ENCODE results near the gene NELFCD. TPM values are rescaled to one million over a fixed set of nuclear protein-coding genes. Genes with fewer than 3 reads are reported as not detected.

The NELFCD gene
- total RNA-seq, 2 experiments from 2014 or later: 95.7 to 97.0 TPM

- Mint-ChIP-seq H3K4me1 (ENCODE audit: low read depth) (peaks cover 41% of the 10 kb centered on the region), H3K36me3 (ENCODE audit: low read depth) (peaks cover 69% of the 10 kb centered on the region), H3K27ac (no peak overlapping the region), H3K4me3 (no peak overlapping the region), H3K27me3 (no peaks in the 10 kb centered on the region), H3K9me3 (no peaks in the 10 kb centered on the region)
- Histone ChIP-seq H3K4me1 (ENCODE audit: insufficient read depth, low read length) (peaks cover 16% of the 10 kb centered on the region), H3K36me3 (ENCODE audit: insufficient read depth, low read length) (peaks cover 65% of the 10 kb centered on the region), H3K4me3 (ENCODE audit: low read length) (no peak overlapping the region), H3K27ac (ENCODE audit: low read depth in 1 of 2, low read length in 2 of 2) (no peak overlapping the region), H3K9me3 (ENCODE audit: control insufficient read depth in 1 of 2, insufficient read depth in 1 of 2, low read length in 2 of 2) (no peaks in the 10 kb centered on the region), H3K27me3 (ENCODE audit: control insufficient read depth in 1 of 2, insufficient read depth in 2 of 2, low read length in 2 of 2) (no peaks in the 10 kb centered on the region)
- DNase-seq (no peak), ATAC-seq (ENCODE audit: poor library complexity) (no peak)
- CTCF ChIA-PET: no interaction called here
- POLR2A ChIA-PET: interaction anchor here (1.3 kb wide), 1 partner anchor 9 kb away, joined by 4 read pairs; no protein-coding TSS in a partner anchor
- intact Hi-C loops (cut with DNase I, micrococcal nuclease): no loop called here
- TF ChIP-seq CTCF (IDR thresholded peaks at IDR 0.05): no peak
Observed at GRCh38 chr20:59024111-59024530, 43.1 kb downstream of the NELFCD start.

- H3K27ac ChIP-seq (ENCODE audit: low read depth in 1 of 2, low read length in 2 of 2): no peak overlapping the region
- H3K4me1 ChIP-seq (ENCODE audit: insufficient read depth, low read length): peaks cover 16% of the 10 kb centered on the region
- Mint-ChIP-seq H3K36me3 (ENCODE audit: low read depth) (peaks cover 79% of the 10 kb centered on the region), H3K27me3 (no peaks in the 10 kb centered on the region), H3K4me1 (ENCODE audit: low read depth) (peaks cover 50% of the 10 kb centered on the region), H3K27ac (no peak overlapping the region), H3K4me3 (no peak overlapping the region), H3K9me3 (no peaks in the 10 kb centered on the region)
- H3K36me3 ChIP-seq (ENCODE audit: insufficient read depth, low read length): peaks cover 75% of the 10 kb centered on the region
- POLR2A ChIA-PET: no interaction called here
- H3K27me3 ChIP-seq (ENCODE audit: control insufficient read depth in 1 of 2, insufficient read depth in 2 of 2, low read length in 2 of 2): no peaks in the 10 kb centered on the region
- DNase-seq: no peak
- TF ChIP-seq CTCF (IDR thresholded peaks at IDR 0.05): no peak
- CTCF ChIA-PET: no interaction called here
- ATAC-seq (ENCODE audit: poor library complexity): no peak
- no peaks in the 10 kb centered on the region for H3K9me3 ChIP-seq (ENCODE audit: control insufficient read depth in 1 of 2, insufficient read depth in 1 of 2, low read length in 2 of 2)
- intact Hi-C loops (cut with DNase I, micrococcal nuclease): no loop called here
- H3K4me3 ChIP-seq (ENCODE audit: low read length): no peak overlapping the region
Observed at GRCh38 chr20:59025086-59025485, 44.0 kb downstream of the NELFCD start.

- H3K4me3 Mint-ChIP-seq: no peak overlapping the region
- H3K27ac ChIP-seq (ENCODE audit: low read depth in 1 of 2, low read length in 2 of 2): no peak overlapping the region
- peaks cover 83% of the 10 kb centered on the region for H3K36me3 Mint-ChIP-seq (ENCODE audit: low read depth)
- no peak overlapping the region for H3K4me3 ChIP-seq (ENCODE audit: low read length)
- no peak for TF ChIP-seq CTCF (IDR thresholded peaks at IDR 0.05)
- ATAC-seq (ENCODE audit: poor library complexity) (no peak), DNase-seq (no peak)
- no peaks in the 10 kb centered on the region for H3K9me3 ChIP-seq (ENCODE audit: control insufficient read depth in 1 of 2, insufficient read depth in 1 of 2, low read length in 2 of 2)
- no peaks in the 10 kb centered on the region for H3K27me3 Mint-ChIP-seq
- no peaks in the 10 kb centered on the region for H3K9me3 Mint-ChIP-seq
- intact Hi-C loops (cut with DNase I, micrococcal nuclease): no loop called here
- H3K27ac Mint-ChIP-seq: no peak overlapping the region
- peaks cover 78% of the 10 kb centered on the region for H3K36me3 ChIP-seq (ENCODE audit: insufficient read depth, low read length)
- no peaks in the 10 kb centered on the region for H3K27me3 ChIP-seq (ENCODE audit: control insufficient read depth in 1 of 2, insufficient read depth in 2 of 2, low read length in 2 of 2)
- H3K4me1 ChIP-seq (ENCODE audit: insufficient read depth, low read length): peaks cover 18% of the 10 kb centered on the region
- peaks cover 55% of the 10 kb centered on the region for H3K4me1 Mint-ChIP-seq (ENCODE audit: low read depth)
- POLR2A ChIA-PET: no interaction called here
- CTCF ChIA-PET: no interaction called here
Observed at GRCh38 chr20:59025511-59025910, 44.5 kb downstream of the NELFCD start.

All from CD4-positive, alpha-beta T cell (primary cell).